Glomerular visceral epithelial cell (primary cell): ENCODE results near the gene PCNX4.
"Not testable (repeated sequence)": the region's sequence is repeated elsewhere in the genome, so short reads cannot be mapped to it uniquely, and the experiment has no call there.

Experiments
- DNase-seq: peaks from one replicate; pipeline ENCODE4 v3.0.0-alpha.2; 2016; ENCODE audit errors: extremely low spot score

Gene PCNX4

DNA sequence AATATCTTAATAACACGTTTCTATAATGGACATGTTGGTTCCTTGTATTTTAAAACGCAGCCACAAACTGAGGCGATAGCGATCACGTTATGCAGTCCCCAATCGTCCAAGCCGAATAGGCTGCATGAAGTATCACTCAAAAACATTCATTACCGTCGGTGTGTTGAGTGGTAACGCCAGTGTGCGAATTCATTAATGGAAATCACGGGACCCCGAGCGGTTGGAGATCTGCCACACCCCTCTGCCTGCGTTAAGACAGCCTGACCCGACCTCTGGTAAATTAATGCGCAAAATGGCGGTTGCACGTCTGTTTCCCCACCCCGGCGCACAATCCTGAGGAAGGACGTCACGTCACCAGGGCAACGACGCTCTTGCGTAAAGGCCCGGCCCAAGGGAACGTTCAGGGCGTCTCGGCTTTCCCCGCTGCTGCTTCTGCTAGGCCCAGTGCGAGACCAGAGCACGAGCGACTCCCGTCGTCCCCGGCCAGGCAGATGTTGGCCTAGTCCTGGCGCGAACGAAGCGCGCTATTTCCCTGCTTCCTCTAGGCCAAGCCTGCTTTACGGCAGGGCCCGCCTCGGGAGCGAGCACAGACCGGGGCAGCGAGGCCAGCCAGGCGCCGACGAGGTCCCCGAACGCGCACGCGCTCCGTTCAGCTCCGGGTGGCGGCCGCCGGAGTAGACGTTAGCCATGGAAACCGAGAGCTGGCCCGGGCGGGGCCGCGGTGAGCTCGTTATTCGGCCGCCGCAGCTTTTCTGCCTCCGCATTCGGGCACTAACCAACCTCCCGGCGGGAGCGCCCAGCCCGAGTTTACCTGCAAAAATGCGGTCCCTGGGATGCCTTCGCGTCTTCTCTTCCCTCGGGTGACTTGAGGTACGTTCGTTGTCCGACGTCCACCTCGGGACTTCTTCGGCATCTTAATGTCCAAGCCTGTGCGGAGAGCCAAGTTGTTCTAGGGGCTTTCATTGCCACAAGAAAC, at the start of gene PCNX4:
Gene PCNX4 (plus strand): TSS at position 374 of the 976 bp plus-strand sequence. CDS start 15,716 bp downstream, outside the sequence.
- peak; percentile 98 for DNase-seq

DNA sequence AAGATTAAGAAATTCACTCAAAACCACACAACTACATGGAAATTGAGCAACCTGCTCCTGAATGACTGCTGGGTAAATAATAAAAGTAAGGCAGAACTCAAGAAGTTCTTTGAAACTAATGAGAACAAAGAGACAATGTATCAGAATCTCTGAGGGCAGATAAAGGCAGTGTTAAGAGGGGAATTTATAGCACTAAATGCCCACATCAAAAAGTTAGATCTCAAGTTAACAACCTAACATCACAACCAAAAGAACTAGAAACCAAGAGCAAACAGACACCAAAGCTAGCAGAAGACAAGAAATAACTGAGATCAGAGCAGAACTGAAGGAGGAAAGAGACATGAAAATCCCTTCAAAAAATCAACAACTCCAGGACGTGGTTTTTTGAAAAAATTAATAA, 43.7 kb upstream of the PCNX4 start:
- DNase-seq = not testable (repeated sequence)

DNA sequence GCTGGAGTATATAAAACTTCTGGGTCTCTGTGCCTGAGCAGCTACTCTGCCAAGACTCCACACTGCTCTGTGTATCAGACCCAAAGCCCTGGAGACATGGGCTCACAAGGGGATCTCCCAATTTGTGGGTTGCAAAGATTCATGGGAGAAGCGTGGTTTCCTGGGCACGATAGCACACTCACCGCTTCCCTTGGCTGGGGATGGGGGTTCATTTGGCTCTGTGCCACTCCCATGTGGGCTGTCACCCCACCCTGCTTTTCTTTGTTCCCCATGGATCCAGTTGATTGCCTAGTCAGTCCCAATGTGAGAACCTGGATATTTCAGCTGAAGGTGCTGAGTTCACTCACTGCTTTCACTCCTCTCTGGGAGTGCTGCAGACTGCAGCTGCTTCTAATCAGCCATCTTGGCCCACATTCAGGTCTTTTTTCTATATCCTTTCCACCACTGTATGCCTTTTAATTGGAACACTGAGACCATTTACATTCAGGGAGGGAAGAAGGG, 40.0 kb upstream of the PCNX4 start:
- DNase-seq = no peak

DNA sequence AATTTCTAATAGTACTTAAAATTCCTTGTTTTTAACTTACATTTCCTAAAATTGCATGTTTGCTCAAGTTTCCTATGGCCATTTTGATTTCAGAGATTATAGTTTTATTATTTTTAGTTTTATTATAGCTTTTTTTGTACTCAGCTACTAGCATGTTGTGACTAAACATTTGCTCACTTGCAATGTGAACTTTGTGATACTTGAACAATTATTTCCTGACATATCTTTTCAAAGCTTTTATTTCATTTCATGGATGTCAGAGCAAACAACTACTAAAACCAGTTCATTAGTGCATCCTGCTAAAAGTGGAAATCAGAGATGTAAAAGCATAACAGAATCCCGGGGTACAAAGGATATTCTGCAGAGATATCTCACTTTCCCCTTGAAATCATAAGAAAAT, 33.6 kb upstream of the PCNX4 start:
- DNase-seq = no peak

DNA sequence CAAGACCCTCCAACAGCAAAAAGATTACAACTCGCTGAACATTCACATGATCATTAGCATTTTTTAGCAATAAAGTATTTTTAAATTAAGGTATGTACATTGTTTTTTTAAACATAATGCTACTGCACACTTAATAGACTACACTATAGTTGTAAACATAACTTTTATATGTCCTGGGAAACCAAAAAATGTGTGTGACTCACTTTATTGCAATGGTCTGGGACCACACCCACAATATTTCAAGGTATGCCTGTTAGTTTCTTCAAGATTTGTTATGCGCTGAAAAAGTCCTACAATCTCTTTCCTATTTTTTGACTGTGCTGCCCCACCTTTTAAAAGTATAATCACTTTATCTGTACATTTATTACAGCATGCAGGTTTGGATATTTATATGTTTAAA, 30.4 kb upstream of the PCNX4 start:
- no peak for DNase-seq

DNA sequence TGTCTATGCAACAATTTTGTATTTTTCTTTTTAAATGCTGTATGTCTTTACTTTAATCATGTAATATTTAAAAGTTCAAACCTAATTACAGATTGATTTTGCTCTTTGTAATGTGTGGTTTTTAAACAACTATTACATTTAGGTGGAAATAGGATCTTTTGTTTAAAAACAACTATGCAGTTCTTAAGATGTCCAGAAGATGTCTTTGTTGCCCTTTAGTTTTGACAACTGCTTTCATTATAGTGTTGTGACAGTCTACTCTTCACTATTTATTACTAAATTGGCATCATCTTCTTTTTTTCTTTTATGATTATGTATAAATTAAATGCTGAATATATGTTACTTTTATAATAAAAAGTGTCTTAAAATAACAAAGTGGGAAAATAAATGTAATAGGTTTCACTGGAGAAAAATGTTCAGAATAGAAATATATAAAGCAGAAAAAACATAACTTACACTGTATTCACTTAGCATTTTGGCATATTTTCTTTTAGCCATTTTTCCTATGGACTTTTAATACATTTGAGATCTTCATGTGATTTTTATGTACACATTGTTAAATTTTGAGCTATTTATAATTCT, 27.1 kb upstream of the PCNX4 start:
- DNase-seq = peak; percentile 15

DNA sequence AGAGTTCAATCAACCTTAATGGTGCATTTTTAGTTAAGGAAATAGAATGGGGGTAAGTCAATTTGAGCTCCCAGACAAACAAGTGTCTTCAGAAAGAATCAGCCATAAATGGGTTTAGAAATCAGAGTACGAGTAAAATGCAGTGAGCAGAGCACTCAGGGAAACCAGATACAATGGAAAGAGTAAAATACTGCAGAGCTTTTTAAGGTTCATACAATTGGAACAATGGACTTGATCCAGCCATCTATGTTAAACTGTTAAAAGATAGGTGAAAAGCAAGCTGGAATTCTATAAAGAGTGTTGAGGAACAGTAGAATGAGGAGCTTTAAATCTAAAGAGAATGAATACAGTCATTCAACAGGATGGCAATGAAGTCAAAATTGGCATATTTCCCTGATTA, 23.8 kb upstream of the PCNX4 start:
- no peak for DNase-seq

DNA sequence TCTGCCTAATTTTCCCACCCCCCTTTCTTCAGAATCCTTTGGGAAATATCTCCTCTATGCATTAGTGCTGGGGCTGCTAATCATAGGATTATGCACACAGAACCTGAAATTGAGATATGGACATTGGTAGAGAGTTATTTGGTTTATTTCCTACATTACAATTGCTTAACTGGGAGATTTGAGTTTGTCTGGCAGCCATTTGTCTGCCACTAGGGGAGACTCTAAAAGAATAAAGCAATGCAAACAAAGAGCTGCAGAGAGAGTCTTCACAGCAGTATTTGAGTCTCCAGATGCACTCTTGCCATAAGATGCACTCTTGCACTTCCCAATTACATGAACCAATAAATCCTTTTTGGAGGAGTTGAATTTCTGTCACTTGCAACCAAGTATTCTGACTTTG, 12.0 kb upstream of the PCNX4 start:
- DNase-seq = no peak

DNA sequence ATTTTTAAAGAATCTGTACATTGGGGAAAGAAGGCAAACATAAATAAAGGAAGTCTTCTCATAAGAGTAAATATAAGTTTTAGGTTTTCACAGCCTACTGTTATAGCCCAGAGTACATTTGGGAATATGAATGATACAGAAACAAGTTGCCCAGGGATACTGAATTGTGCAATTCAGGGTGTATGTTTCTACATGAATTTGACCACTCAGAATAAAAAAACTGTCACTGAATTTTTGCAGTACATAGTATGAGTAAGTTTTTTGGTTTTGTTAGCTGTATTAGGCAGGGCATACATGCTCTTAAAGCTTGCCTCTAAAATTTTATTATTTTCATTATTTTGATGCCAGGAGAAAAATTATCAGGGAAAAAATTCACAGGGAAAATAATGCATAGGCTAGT, 6.6 kb upstream of the PCNX4 start:
- no peak for DNase-seq

DNA sequence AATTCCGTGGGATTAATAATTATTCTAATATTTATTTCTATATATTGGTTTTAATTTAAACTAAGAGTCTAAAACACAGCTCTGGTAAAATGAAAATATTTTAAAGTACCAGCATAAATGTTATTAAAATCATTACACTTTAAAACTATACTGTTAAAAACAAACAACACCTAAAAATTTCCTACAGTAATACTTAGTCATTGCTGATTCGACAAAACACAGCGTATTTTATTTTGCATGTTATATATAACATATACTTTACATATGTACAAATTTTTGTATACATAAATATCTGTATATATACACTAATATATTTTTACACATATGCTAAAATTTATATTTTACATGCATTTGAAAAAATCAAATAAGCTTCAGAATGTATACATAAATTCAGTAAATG, 6.0 kb upstream of the PCNX4 start:
- DNase-seq = no peak

DNA sequence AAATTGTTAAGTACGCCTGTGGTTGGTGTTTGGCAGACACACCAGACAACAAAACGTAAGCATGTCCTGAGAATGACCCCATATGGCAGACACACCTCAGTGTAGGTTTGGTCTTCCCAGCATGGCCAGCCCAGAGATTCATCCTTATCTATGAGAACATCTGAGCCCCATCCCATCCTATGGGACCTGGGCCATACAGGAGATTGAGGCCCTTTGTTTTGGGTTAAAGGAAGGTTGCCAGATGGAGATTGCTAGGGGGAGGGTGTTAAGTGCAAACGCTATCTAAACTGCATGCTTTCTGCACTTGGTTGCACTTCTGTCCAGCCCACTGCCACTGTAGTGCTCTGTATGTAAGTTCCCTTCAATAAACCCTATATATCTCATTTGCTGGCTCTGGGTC, 4.1 kb upstream of the PCNX4 start:
- DNase-seq = no peak

DNA sequence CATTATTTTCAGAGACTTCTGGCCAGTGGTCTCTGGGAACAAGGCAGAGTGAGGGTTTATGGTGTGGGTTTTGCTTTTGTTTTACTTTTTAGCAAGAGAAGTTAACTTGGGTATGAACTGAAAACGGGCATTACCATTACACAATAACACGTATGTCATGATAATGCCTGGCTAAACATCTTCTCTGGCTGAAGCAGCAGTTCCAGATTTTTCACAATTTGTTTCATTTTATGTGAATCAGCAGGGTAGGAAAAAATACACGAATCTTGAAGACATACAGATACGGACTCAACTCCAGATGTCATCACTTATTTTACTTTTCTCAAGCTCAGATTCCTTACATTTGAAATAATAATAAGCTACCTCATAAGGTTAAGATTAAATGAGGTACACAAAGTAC, 2.5 kb upstream of the PCNX4 start:
- no peak for DNase-seq

DNA sequence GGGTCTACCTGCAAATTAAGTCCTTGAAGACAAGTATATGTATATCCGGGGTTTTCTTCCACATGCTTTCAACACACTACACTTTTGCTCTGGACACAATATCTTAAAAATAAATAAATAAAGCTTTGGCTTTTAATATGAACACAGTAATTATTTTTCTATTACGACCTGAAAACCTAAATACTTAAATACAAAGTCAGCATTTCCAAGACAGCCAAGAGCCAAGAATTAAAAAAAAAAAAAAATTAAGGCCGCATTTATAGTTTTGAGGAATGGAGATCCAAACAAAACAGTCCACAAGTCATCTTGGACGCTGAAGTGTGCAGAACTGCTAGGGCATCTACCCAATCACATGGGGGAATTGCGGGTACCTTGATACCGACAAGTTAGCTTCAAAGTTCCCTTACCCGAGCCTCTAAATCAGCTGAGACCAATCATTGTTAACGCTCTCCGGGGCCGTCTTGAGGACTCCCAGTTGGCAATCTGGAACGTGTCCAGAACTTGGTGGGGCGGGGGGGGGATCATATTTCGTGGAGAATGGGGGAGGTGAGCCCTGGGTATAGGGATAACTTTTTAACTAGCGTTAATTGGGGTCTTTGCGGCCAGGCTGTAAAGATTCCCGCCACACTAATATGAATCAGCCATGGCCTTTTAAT, 731 bp upstream of the PCNX4 start:
- DNase-seq = peak; percentile 72

DNA sequence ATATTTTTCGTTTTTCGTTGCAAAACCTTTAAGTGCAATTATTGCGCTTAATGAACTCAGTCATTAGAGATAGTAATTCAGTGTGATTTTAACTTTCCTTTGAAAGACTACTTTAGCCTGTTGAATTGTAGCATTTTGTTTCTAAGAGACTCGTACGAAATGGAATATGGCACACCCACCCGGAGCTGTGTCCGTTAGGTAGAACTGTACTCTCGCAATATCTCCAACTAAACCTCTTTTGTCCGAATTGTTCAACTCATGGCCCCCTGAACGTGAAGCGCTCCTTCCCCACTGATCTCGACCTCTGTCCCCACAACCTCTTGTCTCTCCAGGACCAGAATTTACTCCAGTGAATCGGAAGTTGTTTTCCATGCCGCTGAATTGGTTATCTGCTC, 800 bp downstream of the PCNX4 start:
- DNase-seq = peak; percentile 28

DNA sequence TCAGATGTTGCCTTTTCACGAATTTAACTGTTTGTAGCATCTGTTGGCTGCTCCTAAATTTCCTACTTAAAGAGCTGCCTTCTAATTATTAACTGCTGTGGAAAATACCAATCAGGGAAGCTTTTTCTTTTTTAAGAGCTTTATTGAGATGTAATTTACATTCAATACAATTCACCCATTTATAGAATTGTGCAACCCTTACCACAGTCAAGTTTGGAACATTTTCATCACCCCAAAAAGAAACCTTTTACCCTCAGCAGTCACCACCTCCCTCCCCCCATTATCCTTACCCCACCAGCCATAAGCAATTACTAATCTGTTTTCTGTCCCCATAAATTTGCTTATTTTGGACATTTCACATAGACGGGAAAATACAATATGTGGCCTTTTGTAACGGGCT, 1.4 kb downstream of the PCNX4 start:
- DNase-seq = no peak

DNA sequence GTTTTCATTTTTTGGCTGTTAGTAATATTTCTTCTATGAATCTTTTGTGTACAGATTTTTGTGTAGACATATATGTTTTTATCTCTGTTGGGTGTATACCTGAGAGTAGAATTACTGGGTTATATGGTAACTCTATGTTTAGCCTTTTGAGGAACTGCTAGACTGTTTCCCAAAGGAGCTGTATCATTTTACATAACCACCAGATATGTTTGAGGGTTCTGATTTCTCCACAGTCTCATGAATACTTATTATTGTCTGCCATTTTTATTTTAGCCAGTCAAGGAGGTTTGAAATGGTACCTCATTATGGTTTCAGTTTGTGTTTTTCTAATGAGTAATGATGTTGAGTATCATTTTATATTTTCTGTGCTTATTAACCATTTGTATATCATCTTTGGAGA, 1.9 kb downstream of the PCNX4 start:
- DNase-seq = peak; percentile 5

DNA sequence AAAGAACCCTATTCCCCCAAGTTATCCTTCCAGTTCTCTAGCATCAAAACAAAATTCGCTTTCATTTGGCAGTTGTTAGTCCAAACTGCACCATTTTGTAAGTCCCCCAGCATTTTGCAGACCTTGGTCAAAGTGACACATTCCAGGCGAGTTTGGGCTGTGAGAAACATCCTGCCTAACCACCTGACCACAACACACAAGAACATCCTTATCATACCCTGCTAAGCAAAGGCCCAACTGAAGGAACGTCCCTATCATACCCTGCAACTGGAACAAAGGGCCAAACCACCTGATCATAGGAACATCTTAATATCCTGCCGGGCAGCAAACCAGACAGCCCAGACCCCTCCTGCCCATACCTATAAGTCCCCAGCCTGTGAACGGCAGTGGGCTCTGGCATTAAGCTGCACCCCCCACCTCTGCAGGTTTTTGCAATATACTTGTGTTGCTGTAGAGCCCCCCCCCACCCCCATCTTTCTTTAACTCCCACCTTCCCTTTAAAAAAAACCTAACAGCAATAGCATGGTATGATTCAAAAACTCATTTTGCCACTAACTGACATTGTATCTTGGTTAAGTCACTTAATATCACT, 2.7 kb downstream of the PCNX4 start:
- peak; percentile 85 for DNase-seq

DNA sequence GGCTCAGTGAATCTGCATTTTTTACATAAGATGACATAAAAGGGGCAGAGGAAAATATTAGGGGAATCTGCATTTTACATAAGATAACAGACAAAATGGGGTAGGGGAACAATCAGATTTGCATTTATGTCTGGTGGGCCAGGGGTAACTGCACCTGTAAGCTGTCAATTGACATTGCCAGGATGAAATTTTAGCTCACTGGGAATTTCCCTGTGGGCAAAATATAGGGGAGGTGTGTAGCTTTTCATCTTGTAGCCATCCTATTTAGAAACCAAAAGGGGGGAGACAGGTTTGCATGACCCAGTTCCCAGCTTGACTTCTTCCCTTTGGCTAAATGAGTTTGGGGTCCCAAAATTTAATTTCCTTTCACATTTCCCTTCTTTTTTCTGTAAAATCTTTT, 3.5 kb downstream of the PCNX4 start:
- DNase-seq = no peak

DNA sequence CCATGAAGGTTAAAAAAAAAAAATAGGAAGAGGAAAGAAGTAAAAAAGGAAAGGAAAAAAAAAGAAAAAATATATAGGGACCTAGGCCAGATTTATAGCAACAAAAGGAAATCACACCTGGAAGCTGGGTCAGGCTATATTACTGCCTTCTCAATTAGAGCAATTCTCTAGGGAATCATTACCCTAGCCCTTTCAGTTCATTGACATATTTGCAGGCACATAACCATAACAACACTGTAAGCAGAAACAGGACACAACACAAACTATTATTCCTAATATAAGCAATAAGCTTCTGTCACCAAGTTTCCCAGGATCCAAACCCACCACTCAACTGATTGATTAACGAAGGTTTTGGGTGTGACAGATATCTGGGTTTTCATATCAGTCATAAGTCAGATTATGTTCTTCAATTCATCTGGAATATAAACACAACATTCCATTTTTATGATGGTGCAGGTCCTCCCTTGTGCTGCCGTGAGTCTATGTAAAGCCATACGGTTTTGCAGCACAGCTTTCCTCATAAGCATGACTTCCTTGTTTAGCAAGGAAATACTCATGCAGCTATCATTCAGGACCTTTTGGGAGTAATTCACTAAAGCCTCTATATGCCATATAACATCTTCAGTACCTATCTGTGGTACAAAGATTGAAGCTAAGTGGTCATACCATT, 4.2 kb downstream of the PCNX4 start:
- DNase-seq = no peak

DNA sequence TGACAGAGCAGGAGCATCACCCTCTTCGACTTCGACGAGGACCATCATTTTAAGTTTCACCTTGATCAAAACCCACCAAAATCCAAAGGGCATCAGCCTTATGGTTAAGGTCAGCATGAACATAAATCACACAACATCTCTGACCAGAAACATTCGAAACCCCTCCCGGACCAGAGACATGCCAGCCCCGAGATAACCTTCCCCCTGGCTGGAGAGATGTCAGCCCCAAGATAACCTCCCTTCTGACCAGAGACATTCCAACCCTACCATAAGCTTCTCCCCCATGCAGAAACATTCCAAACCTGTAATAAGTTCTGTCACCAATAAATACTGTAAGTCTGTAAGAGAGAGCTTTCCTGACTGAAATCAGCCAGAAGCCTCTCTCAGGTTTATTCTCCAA, 6.3 kb downstream of the PCNX4 start:
- DNase-seq = no peak

DNA sequence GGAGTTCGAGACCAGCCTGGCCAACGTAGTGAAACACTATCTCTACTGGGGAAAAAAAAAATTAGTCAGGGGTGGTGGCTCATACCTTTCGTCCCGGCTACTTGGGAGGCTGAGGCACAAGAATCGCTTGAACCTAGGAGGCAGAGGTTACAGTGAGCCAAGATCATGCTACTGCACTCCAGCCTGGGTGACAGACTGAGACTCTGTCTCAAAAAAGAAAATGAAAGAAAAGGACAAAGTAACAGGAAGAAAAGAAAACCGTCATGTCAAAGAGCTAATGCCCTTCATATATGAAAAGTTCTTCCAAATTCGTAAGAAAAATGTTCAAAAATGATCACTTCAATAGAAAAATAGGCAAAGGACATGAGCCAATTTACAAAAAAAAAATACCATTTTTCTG, 8.1 kb downstream of the PCNX4 start:
- DNase-seq = not testable (repeated sequence)

DNA sequence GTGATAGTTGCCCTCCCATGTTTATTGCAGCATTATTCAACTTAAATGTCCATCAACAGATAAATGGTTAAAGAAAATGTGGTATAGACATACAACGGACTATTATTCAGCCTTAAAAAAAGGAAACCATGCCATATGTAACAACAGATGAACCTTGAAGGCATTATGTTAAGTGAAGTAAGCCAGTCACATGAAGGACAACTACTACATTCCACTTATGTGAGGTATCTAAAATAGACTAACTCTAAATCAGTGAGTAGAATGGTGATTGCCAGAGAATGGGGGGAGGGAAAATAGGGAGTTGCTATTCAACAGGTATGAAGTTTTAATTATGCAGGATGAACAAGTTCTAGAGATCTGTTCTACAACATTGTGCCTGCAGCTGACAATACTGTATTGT, 10.1 kb downstream of the PCNX4 start:
- DNase-seq = peak; percentile 7
